ENCODE results near the gene ADAMTS2. TPM values are rescaled to one million over a fixed set of nuclear protein-coding genes. Genes with fewer than 3 reads are reported as not detected.

ADAMTS2 gene
- total RNA-seq, 1 experiment from 2014 or later: not detected

DNA sequence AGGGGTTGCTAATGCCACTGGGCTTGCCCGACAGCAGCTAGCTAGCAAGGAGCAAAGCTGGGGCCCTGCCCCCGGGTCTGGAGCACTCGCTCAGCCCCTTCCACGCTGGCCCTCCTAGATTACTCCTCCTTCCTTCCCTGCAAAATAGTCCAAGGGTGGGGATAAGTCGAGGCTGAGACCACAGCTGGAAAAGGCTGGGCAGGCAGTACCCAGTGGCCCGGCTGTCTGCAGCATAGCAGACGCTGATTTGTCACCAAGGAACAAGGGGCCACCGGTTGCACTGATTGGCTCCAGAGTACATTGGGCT, 73.9 kb downstream of the ADAMTS2 start:
- H2AFZ ChIP-seq (ENCODE audit: low read length): no peak overlapping the region

DNA sequence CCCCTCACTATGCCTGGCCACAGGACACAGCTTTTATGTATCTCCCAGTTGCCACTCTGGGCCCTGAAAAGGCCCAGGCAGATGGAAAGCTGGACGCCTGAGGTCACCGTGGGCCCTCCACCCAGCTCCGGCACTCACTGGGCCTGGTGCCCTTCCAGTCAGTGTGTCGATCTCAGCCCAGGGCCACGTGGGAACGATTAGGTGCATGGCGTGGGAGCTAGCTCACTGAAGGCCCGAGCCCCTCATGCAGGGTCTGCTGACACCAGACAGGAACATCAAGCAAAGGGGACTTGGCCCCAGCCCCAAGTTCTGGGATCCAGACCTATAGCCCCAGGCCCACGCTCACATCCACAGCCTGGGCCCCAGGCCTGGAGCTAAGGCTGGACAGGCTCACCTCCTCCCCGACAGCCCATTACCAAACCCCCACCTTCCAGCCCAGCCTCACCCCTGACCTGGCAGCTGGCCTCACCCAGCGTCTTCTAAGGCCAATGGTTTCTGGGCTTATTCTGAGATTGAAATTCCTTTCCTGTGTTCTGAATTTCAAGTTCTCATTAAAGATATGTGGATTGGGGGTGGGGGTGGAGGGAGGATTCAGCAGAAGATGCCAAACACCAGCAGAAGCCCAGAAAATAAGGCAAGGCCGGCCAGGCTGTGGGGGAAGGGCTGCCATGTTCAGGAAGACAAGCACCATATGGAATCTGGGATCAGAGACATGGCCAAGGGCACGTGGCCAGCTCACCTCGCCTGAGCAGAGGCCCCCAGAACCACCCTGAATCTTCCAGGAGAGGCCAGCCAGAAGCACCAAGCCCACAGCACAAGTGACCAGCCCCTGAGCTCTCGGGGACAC, 74.5 kb downstream of the ADAMTS2 start:
- Histone ChIP-seq H2AFZ (ENCODE audit: low read length) (no peak overlapping the region), H3K9me3 (ENCODE audit: low read length) (no peaks in the 10 kb centered on the region), H4K20me1 (ENCODE audit: insufficient read depth, low read depth, low read length) (no peaks in the 10 kb centered on the region), H3K79me2 (ENCODE audit: low read length) (no peaks in the 10 kb centered on the region), H3K4me3 (ENCODE audit: low read length) (no peak overlapping the region), H3K9ac (ENCODE audit: low read length) (no peak overlapping the region), H3K9me2 (replicated peaks; ENCODE audit: insufficient read depth, low read length) (no peaks in the 10 kb centered on the region), H3K36me3 (ENCODE audit: insufficient read depth, low read length) (no peaks in the 10 kb centered on the region), H3K27ac (ENCODE audit: low read length) (no peak overlapping the region), H3K4me1 (ENCODE audit: low read length) (no peaks in the 10 kb centered on the region), H3K27me3 (ENCODE audit: low read length) (no peaks in the 10 kb centered on the region), H3K4me2 (ENCODE audit: low read depth, low read length, poor library complexity, severe bottlenecking) (no peak overlapping the region)
- DNase-seq: no peak

More for the DNA sequence above, 73.9 kb downstream of the ADAMTS2 start:
- H3K4me3 ChIP-seq (ENCODE audit: low read length): no peak overlapping the region
- no peak overlapping the region for H3K9ac ChIP-seq (ENCODE audit: low read length)
- no peaks in the 10 kb centered on the region for H3K36me3 ChIP-seq (ENCODE audit: insufficient read depth, low read length)
- H3K4me2 ChIP-seq (ENCODE audit: low read depth, low read length, poor library complexity, severe bottlenecking): no peak overlapping the region
- H3K9me2 ChIP-seq (replicated peaks; ENCODE audit: insufficient read depth, low read length): no peaks in the 10 kb centered on the region
- no peaks in the 10 kb centered on the region for H3K4me1 ChIP-seq (ENCODE audit: low read length)
- no peaks in the 10 kb centered on the region for H3K27me3 ChIP-seq (ENCODE audit: low read length)
- H3K9me3 ChIP-seq (ENCODE audit: low read length): no peaks in the 10 kb centered on the region
- H3K27ac ChIP-seq (ENCODE audit: low read length): no peak overlapping the region
- H4K20me1 ChIP-seq (ENCODE audit: insufficient read depth, low read depth, low read length): no peaks in the 10 kb centered on the region
- DNase-seq: no peak
- H3K79me2 ChIP-seq (ENCODE audit: low read length): no peaks in the 10 kb centered on the region

DNA sequence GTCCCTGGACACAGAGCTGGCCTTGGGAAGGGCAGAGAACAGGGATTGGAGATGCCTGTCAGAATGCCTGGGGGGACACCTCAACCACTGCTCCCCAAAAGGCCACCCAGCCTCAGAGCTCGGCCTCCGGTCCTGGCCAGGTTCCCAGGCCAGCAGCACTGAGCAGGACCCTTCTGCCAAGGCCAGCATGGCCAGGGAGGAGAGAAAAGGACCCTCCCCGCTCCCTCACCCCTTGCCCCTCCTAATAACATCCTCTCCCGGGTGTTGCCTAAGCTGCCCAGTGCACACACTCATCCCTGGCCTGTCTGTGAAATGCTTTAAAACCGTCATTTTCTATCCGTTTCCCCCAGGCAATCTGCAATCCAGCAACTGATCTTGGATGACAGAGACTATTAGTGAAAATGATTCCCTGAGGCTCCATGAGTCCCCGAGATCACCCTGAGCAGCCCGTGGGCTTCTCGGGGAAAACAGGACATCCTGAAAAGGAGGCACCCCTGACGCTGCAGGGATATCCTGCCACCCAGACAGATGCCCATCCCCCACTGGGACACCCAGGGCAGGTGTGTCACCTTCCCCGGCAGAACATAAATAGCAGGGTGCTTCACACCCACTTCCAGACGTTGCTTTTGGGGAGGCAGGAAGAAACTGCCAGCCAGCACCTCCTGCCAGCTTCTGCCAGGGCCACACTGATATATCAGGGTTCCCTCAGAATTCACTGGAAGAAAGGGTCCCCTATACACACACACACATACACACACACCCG, 75.3 kb downstream of the ADAMTS2 start:
- no peak overlapping the region for H3K9ac ChIP-seq (ENCODE audit: low read length)
- no peaks in the 10 kb centered on the region for H3K9me2 ChIP-seq (replicated peaks; ENCODE audit: insufficient read depth, low read length)
- H3K27me3 ChIP-seq (ENCODE audit: low read length): no peaks in the 10 kb centered on the region
- H3K27ac ChIP-seq (ENCODE audit: low read length): no peak overlapping the region
- H3K36me3 ChIP-seq (ENCODE audit: insufficient read depth, low read length): no peaks in the 10 kb centered on the region
- no peaks in the 10 kb centered on the region for H3K4me1 ChIP-seq (ENCODE audit: low read length)
- H3K4me3 ChIP-seq (ENCODE audit: low read length): no peak overlapping the region
- H3K4me2 ChIP-seq (ENCODE audit: low read depth, low read length, poor library complexity, severe bottlenecking): no peak overlapping the region
- DNase-seq: no peak
- H4K20me1 ChIP-seq (ENCODE audit: insufficient read depth, low read depth, low read length): no peaks in the 10 kb centered on the region
- H3K79me2 ChIP-seq (ENCODE audit: low read length): no peaks in the 10 kb centered on the region
- H3K9me3 ChIP-seq (ENCODE audit: low read length): no peaks in the 10 kb centered on the region
- no peak overlapping the region for H2AFZ ChIP-seq (ENCODE audit: low read length)

DNA sequence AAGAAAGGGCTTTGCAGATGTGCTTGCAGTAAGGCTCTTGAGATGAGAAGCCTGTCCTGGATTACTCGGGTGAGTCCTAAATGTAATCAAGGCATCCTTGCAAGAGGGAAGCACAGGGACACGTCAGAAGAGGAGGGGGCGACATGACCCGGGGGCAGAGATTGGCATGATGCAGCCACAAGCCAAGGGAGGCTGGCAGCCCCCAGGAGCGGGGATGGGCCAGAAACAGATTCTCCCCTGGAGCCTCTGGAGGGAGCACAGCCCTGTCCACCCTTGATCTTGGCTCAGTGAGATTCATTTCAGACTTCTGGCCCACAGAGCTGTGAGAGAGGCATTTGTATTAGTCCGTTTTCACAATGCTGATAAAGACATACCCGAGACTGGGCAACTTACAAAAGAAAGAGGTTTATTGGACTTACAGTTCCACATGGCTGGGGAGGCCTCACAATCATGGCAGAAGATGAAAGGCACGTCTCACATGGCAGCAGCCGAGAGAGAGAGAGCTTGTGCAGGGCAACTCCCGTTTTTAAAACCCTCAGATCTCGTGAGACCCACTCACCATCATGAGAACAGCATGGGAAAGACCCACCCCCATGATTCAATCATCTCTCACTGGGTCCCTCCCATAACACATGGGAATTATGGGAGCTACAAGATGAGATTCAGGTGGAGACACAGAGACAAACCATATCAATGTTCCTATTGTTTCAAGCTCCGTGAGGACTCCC, 76.1 kb downstream of the ADAMTS2 start:
- H3K9me2 ChIP-seq (replicated peaks; ENCODE audit: insufficient read depth, low read length): no peaks in the 10 kb centered on the region
- no peak overlapping the region for H2AFZ ChIP-seq (ENCODE audit: low read length)
- H3K4me1 ChIP-seq (ENCODE audit: low read length): no peaks in the 10 kb centered on the region
- H4K20me1 ChIP-seq (ENCODE audit: insufficient read depth, low read depth, low read length): no peaks in the 10 kb centered on the region
- H3K4me3 ChIP-seq (ENCODE audit: low read length): no peak overlapping the region
- no peaks in the 10 kb centered on the region for H3K27me3 ChIP-seq (ENCODE audit: low read length)
- no peaks in the 10 kb centered on the region for H3K79me2 ChIP-seq (ENCODE audit: low read length)
- DNase-seq: no peak
- H3K9me3 ChIP-seq (ENCODE audit: low read length): no peaks in the 10 kb centered on the region
- H3K4me2 ChIP-seq (ENCODE audit: low read depth, low read length, poor library complexity, severe bottlenecking): no peak overlapping the region
- no peaks in the 10 kb centered on the region for H3K36me3 ChIP-seq (ENCODE audit: insufficient read depth, low read length)
- H3K9ac ChIP-seq (ENCODE audit: low read length): no peak overlapping the region
- no peak overlapping the region for H3K27ac ChIP-seq (ENCODE audit: low read length)

DNA sequence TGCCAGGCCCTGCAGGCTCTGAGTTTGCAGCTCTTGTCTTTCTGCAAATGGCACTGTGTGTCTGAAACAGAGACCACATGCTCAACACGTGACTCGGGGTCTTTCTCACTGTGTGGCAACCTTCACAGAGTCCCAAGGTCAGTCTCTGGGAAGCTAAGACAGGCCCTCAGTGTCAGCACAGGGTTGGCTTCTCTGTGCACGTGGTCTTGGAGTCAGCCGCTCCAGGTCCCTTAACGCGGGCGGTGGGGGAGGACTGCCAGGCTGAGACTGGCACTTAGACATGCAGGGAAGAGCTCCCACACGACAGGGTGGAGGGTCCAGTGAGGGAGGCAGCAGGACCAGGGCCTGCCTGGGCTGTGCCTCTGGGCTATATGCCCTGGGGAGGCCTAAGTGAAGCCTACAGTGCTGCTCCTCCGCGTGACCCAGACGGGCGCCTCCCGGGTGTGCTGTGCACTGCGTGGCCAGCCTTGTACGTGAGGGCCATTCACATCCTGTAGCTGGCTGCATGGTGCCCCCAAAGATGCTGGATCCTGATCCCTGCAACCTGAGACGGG, 76.8 kb downstream of the ADAMTS2 start:
- no peak overlapping the region for H3K4me2 ChIP-seq (ENCODE audit: low read depth, low read length, poor library complexity, severe bottlenecking)
- no peak overlapping the region for H2AFZ ChIP-seq (ENCODE audit: low read length)
- no peaks in the 10 kb centered on the region for H4K20me1 ChIP-seq (ENCODE audit: insufficient read depth, low read depth, low read length)
- H3K9me2 ChIP-seq (replicated peaks; ENCODE audit: insufficient read depth, low read length): no peaks in the 10 kb centered on the region
- no peak overlapping the region for H3K27ac ChIP-seq (ENCODE audit: low read length)
- H3K79me2 ChIP-seq (ENCODE audit: low read length): no peaks in the 10 kb centered on the region
- H3K36me3 ChIP-seq (ENCODE audit: insufficient read depth, low read length): no peaks in the 10 kb centered on the region
- no peaks in the 10 kb centered on the region for H3K27me3 ChIP-seq (ENCODE audit: low read length)
- no peaks in the 10 kb centered on the region for H3K4me1 ChIP-seq (ENCODE audit: low read length)
- no peak overlapping the region for H3K9ac ChIP-seq (ENCODE audit: low read length)
- DNase-seq: no peak
- H3K4me3 ChIP-seq (ENCODE audit: low read length): no peak overlapping the region
- H3K9me3 ChIP-seq (ENCODE audit: low read length): no peaks in the 10 kb centered on the region

DNA sequence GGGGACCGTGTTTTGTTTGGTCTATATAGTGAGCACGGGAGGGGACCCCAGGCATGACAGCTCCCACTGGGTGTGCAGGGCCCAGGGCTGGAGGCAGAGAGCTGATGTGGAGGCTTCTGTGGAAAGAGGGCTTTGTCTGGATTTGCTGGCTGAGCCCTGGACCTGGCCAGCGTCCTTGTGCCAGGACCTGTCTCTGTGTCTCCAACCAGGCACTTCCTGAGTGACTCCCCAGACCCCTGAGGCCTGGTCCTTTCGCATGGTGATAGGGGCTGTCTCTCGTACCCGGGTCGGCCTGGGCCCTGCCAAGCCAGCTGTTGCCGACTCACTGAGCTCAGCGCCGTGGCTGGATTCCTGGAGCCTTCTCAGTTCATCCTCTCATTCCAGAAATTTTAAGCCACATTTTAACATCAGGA, 77.6 kb downstream of the ADAMTS2 start:
- Histone ChIP-seq H3K36me3 (ENCODE audit: insufficient read depth, low read length) (no peaks in the 10 kb centered on the region), H3K9me2 (replicated peaks; ENCODE audit: insufficient read depth, low read length) (no peaks in the 10 kb centered on the region), H2AFZ (ENCODE audit: low read length) (no peak overlapping the region), H3K4me2 (ENCODE audit: low read depth, low read length, poor library complexity, severe bottlenecking) (no peak overlapping the region), H3K4me1 (ENCODE audit: low read length) (no peaks in the 10 kb centered on the region), H4K20me1 (ENCODE audit: insufficient read depth, low read depth, low read length) (no peaks in the 10 kb centered on the region), H3K27me3 (ENCODE audit: low read length) (no peaks in the 10 kb centered on the region), H3K9ac (ENCODE audit: low read length) (no peak overlapping the region), H3K79me2 (ENCODE audit: low read length) (no peaks in the 10 kb centered on the region), H3K4me3 (ENCODE audit: low read length) (no peak overlapping the region), H3K27ac (ENCODE audit: low read length) (no peak overlapping the region), H3K9me3 (ENCODE audit: low read length) (no peaks in the 10 kb centered on the region)
- no peak for DNase-seq

DNA sequence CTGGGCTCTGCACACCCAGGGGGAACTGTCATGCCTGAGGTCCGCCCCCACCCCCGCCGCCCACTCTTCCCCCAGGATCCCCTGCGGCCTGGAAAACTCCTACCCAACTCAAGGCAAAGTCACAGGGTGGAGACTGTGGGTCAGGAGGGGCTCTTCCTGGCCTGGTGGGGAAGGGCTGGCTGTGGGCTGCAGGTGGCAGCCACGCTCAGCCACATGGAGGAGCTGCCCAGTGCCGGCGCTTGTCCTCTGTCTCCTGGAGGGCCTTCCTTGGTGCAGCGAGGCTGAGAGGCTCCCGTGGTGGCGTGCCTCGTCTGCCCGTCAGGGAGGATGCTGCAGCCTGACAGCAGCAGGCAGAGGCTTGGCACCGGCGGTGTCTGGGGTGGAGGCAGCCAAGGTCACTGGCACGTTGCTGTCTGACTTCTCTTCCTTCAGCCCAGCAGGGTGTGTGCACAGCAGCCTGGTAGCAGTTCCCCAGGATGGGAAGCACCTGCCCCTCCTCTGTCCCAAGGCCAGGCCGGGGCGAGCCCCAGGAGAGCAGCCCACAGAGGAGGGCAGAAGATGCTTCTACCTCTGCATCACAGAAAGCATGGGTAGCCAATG, 78.1 kb downstream of the ADAMTS2 start:
- H2AFZ ChIP-seq (ENCODE audit: low read length): no peak overlapping the region
- no peaks in the 10 kb centered on the region for H4K20me1 ChIP-seq (ENCODE audit: insufficient read depth, low read depth, low read length)
- DNase-seq: no peak
- no peak overlapping the region for H3K27ac ChIP-seq (ENCODE audit: low read length)
- H3K4me1 ChIP-seq (ENCODE audit: low read length): no peaks in the 10 kb centered on the region
- no peaks in the 10 kb centered on the region for H3K79me2 ChIP-seq (ENCODE audit: low read length)
- H3K36me3 ChIP-seq (ENCODE audit: insufficient read depth, low read length): no peaks in the 10 kb centered on the region
- no peak overlapping the region for H3K4me3 ChIP-seq (ENCODE audit: low read length)
- no peak overlapping the region for H3K4me2 ChIP-seq (ENCODE audit: low read depth, low read length, poor library complexity, severe bottlenecking)
- H3K9ac ChIP-seq (ENCODE audit: low read length): no peak overlapping the region
- H3K9me2 ChIP-seq (replicated peaks; ENCODE audit: insufficient read depth, low read length): no peaks in the 10 kb centered on the region
- no peaks in the 10 kb centered on the region for H3K27me3 ChIP-seq (ENCODE audit: low read length)
- H3K9me3 ChIP-seq (ENCODE audit: low read length): no peaks in the 10 kb centered on the region
